DND-41 (cell line): ENCODE data around the gene LDHAL6A.

ENCODE experiments used
- ATAC-seq: fragments of 200-7000 bp; cut with Tn5 transposase; 3 replicates; pipeline ENCODE4 v1.9.1; 2021; ENCODE audit warnings: low read depth; ENCODE audit not compliant: insufficient read depth
- DNase-seq: peaks from one replicate; pipeline ENCODE4 v3.0.0-alpha.2; 2020
- H2AFZ ChIP-seq: 2 replicates; pipeline ENCODE4 v1.6.0; 2012; ENCODE audit warnings: low read depth, low read length
- H3K27ac ChIP-seq: 2 replicates; pipeline ENCODE4 v1.5.1; 2012; ENCODE audit warnings: low read length, inconsistent platforms
- H3K27me3 ChIP-seq: fragments of 200-600 bp; sonication (generic); 2 replicates; pipeline ENCODE4 v1.6.0; 2012; ENCODE audit warnings: low read length, mild to moderate bottlenecking, inconsistent platforms; ENCODE audit not compliant: insufficient read depth, poor library complexity
- H3K36me3 ChIP-seq: 2 replicates; pipeline ENCODE4 v1.5.1; 2012; ENCODE audit warnings: low read length, inconsistent platforms; ENCODE audit not compliant: insufficient read depth
- H3K4me1 ChIP-seq: 2 replicates; pipeline ENCODE4 v1.5.1; 2012; ENCODE audit warnings: mild to moderate bottlenecking, low read length; ENCODE audit not compliant: insufficient read depth
- H3K4me2 ChIP-seq: 2 replicates; pipeline ENCODE4 v1.6.0; 2012; ENCODE audit warnings: mild to moderate bottlenecking, moderate library complexity, low read length, inconsistent platforms; ENCODE audit not compliant: insufficient read depth
- H3K4me3 ChIP-seq, 2 experiments: fragments of 200-600 bp in 1 of 2; shearing (Covaris generic) in 1 of 2; 2 replicates each; pipeline ENCODE4 v1.5.1; 2012 to 2016; ENCODE audit warnings: inconsistent platforms in 2 of 2, low read length in 2 of 2, mild to moderate bottlenecking in 2 of 2, low read depth in 1 of 2, moderate library complexity in 1 of 2
- H3K79me2 ChIP-seq: 2 replicates; pipeline ENCODE4 v1.6.0; 2012; ENCODE audit warnings: low read length, inconsistent platforms; ENCODE audit not compliant: insufficient read depth
- H3K9ac ChIP-seq: 2 replicates; pipeline ENCODE4 v1.6.0; 2012; ENCODE audit warnings: low read depth, mild to moderate bottlenecking, inconsistent platforms, low read length, moderate library complexity
- H3K9me3 ChIP-seq: 2 replicates; pipeline ENCODE4 v1.5.1; 2012; ENCODE audit warnings: low read length, moderate library complexity, mild to moderate bottlenecking, inconsistent platforms; ENCODE audit not compliant: insufficient read depth, severe bottlenecking
- H4K20me1 ChIP-seq: 2 replicates; pipeline ENCODE4 v1.6.0; 2012; ENCODE audit warnings: low read length; ENCODE audit not compliant: insufficient read depth
- CTCF ChIP-seq: IDR thresholded peaks from 2 replicates; pipeline ENCODE4 v1.5.1; 2012; ENCODE audit warnings: borderline replicate concordance, low read length, moderate library complexity, mild to moderate bottlenecking; ENCODE audit not compliant: poor library complexity, severe bottlenecking; ENCODE audit errors: extremely low read depth
- EZH2 ChIP-seq: IDR thresholded peaks from 3 replicates; pipeline ENCODE4 v1.6.1; 2012; ENCODE audit warnings: borderline replicate concordance, low read depth, mild to moderate bottlenecking, moderate library complexity, low read length, inconsistent platforms; ENCODE audit not compliant: severe bottlenecking

Gene LDHAL6A

DNA sequence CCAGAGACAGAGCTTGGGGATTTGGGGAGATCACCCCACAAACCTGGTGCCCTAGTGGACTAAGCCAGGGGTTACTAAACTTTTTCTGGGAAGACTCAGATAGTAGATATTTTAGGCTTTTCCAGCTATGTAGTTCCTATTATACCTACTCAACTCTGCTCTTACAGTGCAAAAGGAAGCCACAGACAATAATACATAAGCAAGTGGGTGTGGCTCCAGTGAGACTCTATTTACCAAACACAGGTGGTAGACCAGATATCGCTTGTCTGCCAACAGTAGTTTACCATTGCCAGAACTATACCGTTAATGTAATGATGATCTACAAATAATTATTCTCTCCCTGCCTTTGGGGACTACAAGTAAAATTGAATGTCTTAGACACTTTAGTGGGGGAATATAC lies 36.6 kb upstream of the LDHAL6A start:
- H3K36me3 ChIP-seq: no peaks in the 10 kb centered on the region
- H2AFZ ChIP-seq: no peak overlapping the region
- H4K20me1 ChIP-seq: no peaks in the 10 kb centered on the region
- H3K27ac ChIP-seq: no peak overlapping the region
- no peaks in the 10 kb centered on the region for H3K27me3 ChIP-seq
- no peak for TF ChIP-seq CTCF
- no peak for TF ChIP-seq EZH2
- no peak overlapping the region for H3K4me3 ChIP-seq
- H3K79me2 ChIP-seq: no peaks in the 10 kb centered on the region
- H3K9ac ChIP-seq: no peak overlapping the region
- H3K4me2 ChIP-seq: no peak overlapping the region
- no peaks in the 10 kb centered on the region for H3K4me1 ChIP-seq
- DNase-seq: no peak
- no peaks in the 10 kb centered on the region for H3K9me3 ChIP-seq
- no peak for ATAC-seq

DNA sequence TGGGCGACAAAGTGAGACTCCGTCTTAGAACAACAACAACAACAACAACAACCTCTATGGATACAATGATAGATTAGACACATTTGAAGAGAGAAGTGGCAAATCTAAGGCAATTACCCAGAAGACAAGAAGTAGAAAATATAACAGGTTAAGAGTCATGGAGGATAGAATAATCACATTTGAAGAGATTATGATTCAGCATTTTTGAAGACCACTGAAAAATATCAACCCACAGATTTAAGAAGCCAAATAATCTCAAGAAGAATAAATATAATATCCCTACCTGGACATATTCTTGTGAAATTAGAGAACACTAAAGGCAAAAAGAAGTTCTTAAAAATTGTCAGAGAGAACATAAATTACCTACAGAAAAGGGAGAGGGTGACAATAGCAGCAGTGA lies 35.6 kb upstream of the LDHAL6A start:
- H3K4me1 ChIP-seq: no peaks in the 10 kb centered on the region
- H3K9me3 ChIP-seq: no peaks in the 10 kb centered on the region
- no peak overlapping the region for H3K27ac ChIP-seq
- no peak for DNase-seq
- H3K4me2 ChIP-seq: no peak overlapping the region
- H4K20me1 ChIP-seq: no peaks in the 10 kb centered on the region
- no peak overlapping the region for H2AFZ ChIP-seq
- H3K9ac ChIP-seq: no peak overlapping the region
- H3K79me2 ChIP-seq: no peaks in the 10 kb centered on the region
- TF ChIP-seq CTCF: no peak
- TF ChIP-seq EZH2: no peak
- H3K36me3 ChIP-seq: no peaks in the 10 kb centered on the region
- no peaks in the 10 kb centered on the region for H3K27me3 ChIP-seq
- no peak overlapping the region for H3K4me3 ChIP-seq
- ATAC-seq: no peak

- H3K9ac ChIP-seq: no peak overlapping the region
- no peaks in the 10 kb centered on the region for H3K36me3 ChIP-seq
- H3K4me3 ChIP-seq: no peak overlapping the region
- no peaks in the 10 kb centered on the region for H4K20me1 ChIP-seq
- no peaks in the 10 kb centered on the region for H3K27me3 ChIP-seq
- H3K4me1 ChIP-seq: no peaks in the 10 kb centered on the region
- no peak overlapping the region for H3K27ac ChIP-seq
- H3K9me3 ChIP-seq: no peaks in the 10 kb centered on the region
- DNase-seq: no peak
- H2AFZ ChIP-seq: no peak overlapping the region
- TF ChIP-seq EZH2 (no peak), CTCF (no peak)
- no peak for ATAC-seq
- H3K4me2 ChIP-seq: no peak overlapping the region
- no peaks in the 10 kb centered on the region for H3K79me2 ChIP-seq
Observed at GRCh38 chr11:18427240-18427639, 28.4 kb upstream of the LDHAL6A start.

- no peak for DNase-seq
- ATAC-seq: no peak
Observed at GRCh38 chr11:18429332-18429731, 26.3 kb upstream of the LDHAL6A start.

More at GRCh38 chr11:18429332-18429731, 26.3 kb upstream of the LDHAL6A start:
- Histone ChIP-seq H3K79me2 (no peaks in the 10 kb centered on the region), H3K27me3 (no peaks in the 10 kb centered on the region), H3K4me1 (no peaks in the 10 kb centered on the region), H3K9ac (no peak overlapping the region), H3K9me3 (no peaks in the 10 kb centered on the region), H2AFZ (no peak overlapping the region), H4K20me1 (no peaks in the 10 kb centered on the region), H3K4me3 (no peak overlapping the region), H3K27ac (no peak overlapping the region), H3K4me2 (no peak overlapping the region), H3K36me3 (no peaks in the 10 kb centered on the region)
- no peak for TF ChIP-seq EZH2
- no peak for TF ChIP-seq CTCF
